CD14-positive monocyte (primary cell): ENCODE data around the gene SMCO4. TPM values are rescaled to one million over a fixed set of nuclear protein-coding genes. Genes with fewer than 3 reads are reported as not detected.

Experiments
- DNase-seq, 3 donors: peaks; one replicate each; pipeline ENCODE4 v3.0.0-alpha.2; 2011 to 2022
- H2AFZ ChIP-seq: 2 replicates; pipeline ENCODE4 v1.6.0; 2012; ENCODE audit warnings: mild to moderate bottlenecking, low read depth, low read length, inconsistent platforms; ENCODE audit not compliant: insufficient read depth, poor library complexity, severe bottlenecking
- H3K27ac ChIP-seq, 2 donors: 1 replicate in 1 of 2; 2 replicates in 1 of 2; pipeline ENCODE4 v1.5.1; 2012 to 2013; ENCODE audit warnings: low read length in 2 of 2, control low read depth in 1 of 2, inconsistent platforms in 1 of 2, low read depth in 1 of 2, mild to moderate bottlenecking in 1 of 2
- H3K27me3 ChIP-seq, 2 donors: one replicate each; pipeline versions ENCODE4 v1.6.0 to v1.6.1; 2011 to 2013; ENCODE audit warnings: low read length in 2 of 2; ENCODE audit not compliant: control insufficient read depth in 2 of 2, insufficient read depth in 2 of 2
- H3K36me3 ChIP-seq, 2 donors: replicated peaks in 1 of 2; 1 replicate in 1 of 2; 2 replicates in 1 of 2; pipeline versions ENCODE4 v1.5.1 to v1.6.1; 2012 to 2013; ENCODE audit warnings: low read length in 2 of 2, control low read depth in 1 of 2, inconsistent platforms in 1 of 2, mild to moderate bottlenecking in 1 of 2; ENCODE audit not compliant: insufficient read depth in 2 of 2, control insufficient read depth in 1 of 2
- H3K4me1 ChIP-seq, 2 donors: 1 replicate in 1 of 2; 2 replicates in 1 of 2; pipeline versions ENCODE4 v1.5.1 to v1.6.1; 2012 to 2013; ENCODE audit warnings: low read length in 2 of 2, control low read depth in 1 of 2, inconsistent platforms in 1 of 2, mild to moderate bottlenecking in 1 of 2, moderate library complexity in 1 of 2; ENCODE audit not compliant: insufficient read depth in 2 of 2, control insufficient read depth in 1 of 2
- H3K4me2 ChIP-seq: replicated peaks from 2 replicates; pipeline ENCODE3; 2012; ENCODE audit warnings: low read length, moderate library complexity, mild to moderate bottlenecking; ENCODE audit not compliant: poor library complexity, severe bottlenecking; ENCODE audit errors: extremely low read depth
- H3K4me3 ChIP-seq, 3 experiments: fragments of 200-600 bp in 1 of 3; sonication (generic) in 1 of 3; replicated peaks in 1 of 3; 1 replicate in 2 of 3; 2 replicates in 1 of 3; pipeline ENCODE4 v1.5.1; 2011 to 2013; ENCODE audit warnings: low read length in 3 of 3, mild to moderate bottlenecking in 3 of 3, control low read depth in 2 of 3, low read depth in 2 of 3, inconsistent platforms in 1 of 3, moderate library complexity in 1 of 3
- H3K79me2 ChIP-seq: 2 replicates; pipeline ENCODE4 v1.6.0; 2012; ENCODE audit warnings: mild to moderate bottlenecking, control low read depth, inconsistent platforms, low read length, moderate library complexity; ENCODE audit not compliant: insufficient read depth
- H3K9ac ChIP-seq: 2 replicates; pipeline ENCODE4 v1.6.0; 2017; ENCODE audit warnings: low read length, mild to moderate bottlenecking; ENCODE audit not compliant: insufficient read depth, poor library complexity, severe bottlenecking
- H3K9me3 ChIP-seq, 2 donors: replicated peaks in 1 of 2; 1 replicate in 1 of 2; 2 replicates in 1 of 2; pipeline versions ENCODE4 v1.5.1 to v1.6.1; 2012 to 2013; ENCODE audit warnings: low read length in 2 of 2, control low read depth in 1 of 2; ENCODE audit not compliant: control insufficient read depth in 1 of 2, insufficient read depth in 1 of 2
- H4K20me1 ChIP-seq: 2 replicates; pipeline ENCODE4 v1.6.0; 2012; ENCODE audit warnings: mild to moderate bottlenecking, low read length, control low read depth, moderate library complexity; ENCODE audit not compliant: insufficient read depth
- H3K27ac Mint-ChIP-seq, 7 donors: one replicate each; pipeline ENCODE4 v1.8.0; 2020; ENCODE audit warnings: mild to moderate bottlenecking in 7 of 7, mixed read lengths in 7 of 7, moderate library complexity in 6 of 7, inconsistent platforms in 2 of 7
- H3K27me3 Mint-ChIP-seq, 3 donors: one replicate each; pipeline ENCODE4 v1.8.0; 2021 to 2022; ENCODE audit warnings: low read depth in 3 of 3, mild to moderate bottlenecking in 3 of 3, mixed read lengths in 3 of 3, moderate library complexity in 3 of 3, inconsistent platforms in 1 of 3
- H3K36me3 Mint-ChIP-seq, 2 donors: one replicate each; pipeline ENCODE4 v1.8.0; 2020; ENCODE audit warnings: mixed read lengths in 2 of 2, inconsistent platforms in 1 of 2, mild to moderate bottlenecking in 1 of 2
- H3K4me1 Mint-ChIP-seq: one replicate; pipeline ENCODE4 v1.8.0; 2020; ENCODE audit warnings: mild to moderate bottlenecking, mixed read lengths
- H3K4me3 Mint-ChIP-seq, 2 donors: one replicate each; pipeline ENCODE4 v1.8.0; 2020; ENCODE audit warnings: mild to moderate bottlenecking in 2 of 2, mixed read lengths in 2 of 2, moderate library complexity in 1 of 2
- H3K9me3 Mint-ChIP-seq, 7 donors: one replicate each; pipeline ENCODE4 v1.8.0; 2020 to 2022; ENCODE audit warnings: mixed read lengths in 7 of 7, mild to moderate bottlenecking in 6 of 7, moderate library complexity in 6 of 7, inconsistent platforms in 2 of 7
- WGBS: methylation state at CpG from one replicate; pipeline ENCODE4 v1.1.5; 2013; ENCODE audit warnings: missing lambda C conversion rate; ENCODE audit not compliant: insufficient coverage; 5-methylcytosine and 5-hydroxymethylcytosine counted together
- intact Hi-C, 2 donors: fragments of 100-400 bp; cut with micrococcal nuclease; formaldehyde crosslinking; loops; one replicate each; pipeline versions ENCODE4 v1.15.0 to v1.15.1; 2023
- polyA plus RNA-seq, 3 donors: library from polyadenylated mRNA; depleted of rRNA in 1 of 3; unstranded in 2 of 3; stranded (reverse) in 1 of 3; fragments of 300-500 nt in 2 of 3; fragments of >200 nt in 1 of 3; fragmentation: Illumina TruSeq in 2 of 3; gene quantifications; 1 replicate in 2 of 3; 2 replicates in 1 of 3; pipeline ENCODE4 v1.2.3, GENCODE V29; 2012 to 2021
- TF ChIP-seq, protein P1 (sequence below): fragments of 200-600 bp; IDR thresholded peaks from one replicate; pipeline ENCODE4 v1.8.0; 2022; ENCODE audit warnings: antibody characterized with exemption, mild to moderate bottlenecking

SMCO4 gene
- polyA plus RNA-seq, 3 donors, result 110 to 242 (median 169) TPM

DNA sequence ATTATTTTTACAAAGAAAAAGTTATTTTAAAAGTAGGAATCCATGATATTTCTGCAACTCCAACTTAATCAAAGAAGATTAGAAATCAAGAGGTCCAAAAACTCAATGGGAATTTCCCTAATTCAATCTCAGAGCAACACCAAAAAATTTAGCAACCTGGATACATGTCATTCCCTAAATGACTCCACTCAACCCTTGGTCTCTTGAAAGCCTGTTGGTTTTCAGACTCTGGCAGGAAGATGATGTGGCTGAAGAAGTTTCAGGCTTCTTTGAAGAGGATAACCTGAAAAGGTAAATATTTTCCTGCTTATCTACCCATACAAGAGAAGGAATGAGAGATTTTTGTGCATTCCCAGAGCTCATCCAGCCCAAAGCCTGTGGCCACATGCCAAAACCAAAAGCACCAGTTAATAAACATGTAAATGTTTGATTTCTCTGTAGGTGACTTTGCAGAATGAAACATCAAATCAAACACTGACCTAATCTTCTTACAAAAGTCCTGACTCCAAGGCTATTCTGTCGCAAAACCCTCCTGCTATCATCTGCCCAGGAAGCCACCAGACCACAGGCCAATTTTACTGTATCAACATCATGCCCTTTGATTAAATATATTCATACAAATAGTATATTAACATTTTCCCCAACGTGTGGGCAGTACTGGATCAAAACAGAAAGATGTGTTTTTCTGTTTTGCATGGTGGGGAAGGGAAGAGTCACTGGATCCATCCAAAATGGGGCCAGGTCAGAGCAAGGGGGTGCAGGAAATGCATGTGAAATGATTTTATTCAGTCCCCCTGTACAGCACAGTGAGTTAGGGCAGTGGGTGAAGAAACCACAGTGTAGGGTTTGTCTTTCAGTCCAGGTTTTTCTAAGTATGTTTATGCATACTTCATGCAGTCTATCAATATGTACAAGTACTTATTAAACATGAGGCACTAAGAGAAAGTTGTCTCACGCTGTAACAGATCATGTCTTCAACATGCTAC, 38.8 kb downstream of the SMCO4 start:
- TF ChIP-seq, protein P1, sequence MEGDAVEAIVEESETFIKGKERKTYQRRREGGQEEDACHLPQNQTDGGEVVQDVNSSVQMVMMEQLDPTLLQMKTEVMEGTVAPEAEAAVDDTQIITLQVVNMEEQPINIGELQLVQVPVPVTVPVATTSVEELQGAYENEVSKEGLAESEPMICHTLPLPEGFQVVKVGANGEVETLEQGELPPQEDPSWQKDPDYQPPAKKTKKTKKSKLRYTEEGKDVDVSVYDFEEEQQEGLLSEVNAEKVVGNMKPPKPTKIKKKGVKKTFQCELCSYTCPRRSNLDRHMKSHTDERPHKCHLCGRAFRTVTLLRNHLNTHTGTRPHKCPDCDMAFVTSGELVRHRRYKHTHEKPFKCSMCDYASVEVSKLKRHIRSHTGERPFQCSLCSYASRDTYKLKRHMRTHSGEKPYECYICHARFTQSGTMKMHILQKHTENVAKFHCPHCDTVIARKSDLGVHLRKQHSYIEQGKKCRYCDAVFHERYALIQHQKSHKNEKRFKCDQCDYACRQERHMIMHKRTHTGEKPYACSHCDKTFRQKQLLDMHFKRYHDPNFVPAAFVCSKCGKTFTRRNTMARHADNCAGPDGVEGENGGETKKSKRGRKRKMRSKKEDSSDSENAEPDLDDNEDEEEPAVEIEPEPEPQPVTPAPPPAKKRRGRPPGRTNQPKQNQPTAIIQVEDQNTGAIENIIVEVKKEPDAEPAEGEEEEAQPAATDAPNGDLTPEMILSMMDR, result no peak
- H3K9me3 ChIP-seq, result peaks cover 0 to 3% of the 10 kb centered on the region in 2 donors
- Mint-ChIP-seq H3K4me3 (no peak overlapping the region), H3K9me3 (peaks cover 0 to 6% (median 4%) of the 10 kb centered on the region in 7 donors), H3K27me3 (peaks cover 0 to 2% (median 0%) of the 10 kb centered on the region in 3 donors), H3K36me3 (peaks cover 37 to 45% of the 10 kb centered on the region in 2 donors), H3K4me1 (peaks cover 4% of the 10 kb centered on the region), H3K27ac (peak overlapping the region in 3 of 7 donors; percentile 3 to 60 (median 7))
- H2AFZ ChIP-seq, result no peak overlapping the region
- DNase-seq, result no peak
- H3K79me2 ChIP-seq, result peaks cover 47% of the 10 kb centered on the region
- intact Hi-C loops, result no loop called here
- 100% methylated on average over 1 of the region's 3 CpGs for WGBS
- no peak overlapping the region for H3K9ac ChIP-seq
- H3K4me3 ChIP-seq, result no peak overlapping the region
- peaks cover under 1 to 2% of the 10 kb centered on the region in 2 donors for H3K4me1 ChIP-seq
- H3K4me2 ChIP-seq, result no peak overlapping the region
- H3K27ac ChIP-seq, result no peak overlapping the region
- H4K20me1 ChIP-seq, result peaks cover 93% of the 10 kb centered on the region
- no peaks in the 10 kb centered on the region for H3K27me3 ChIP-seq
- peaks cover 4 to 54% of the 10 kb centered on the region in 2 donors for H3K36me3 ChIP-seq

GRCh38 chr11:93501856-93502255, 41.3 kb downstream of the SMCO4 start:
- Histone ChIP-seq H2AFZ (no peak overlapping the region), H3K9me3 (no peaks in the 10 kb centered on the region), H3K4me2 (no peak overlapping the region), H3K4me3 (no peak overlapping the region), H3K9ac (no peak overlapping the region), H3K36me3 (peaks cover 4 to 64% of the 10 kb centered on the region in 2 donors), H3K4me1 (peaks cover 26 to 28% of the 10 kb centered on the region in 2 donors), H4K20me1 (peaks cover 82% of the 10 kb centered on the region), H3K27ac (no peak overlapping the region), H3K27me3 (no peaks in the 10 kb centered on the region), H3K79me2 (peaks cover 29% of the 10 kb centered on the region)
- Mint-ChIP-seq H3K4me1 (peaks cover 29% of the 10 kb centered on the region), H3K36me3 (peaks cover 44 to 51% of the 10 kb centered on the region in 2 donors), H3K27ac (peak overlapping the region in 2 of 7 donors; percentile 3 to 8), H3K4me3 (no peak overlapping the region), H3K9me3 (peaks cover 0 to 2% (median 0%) of the 10 kb centered on the region in 7 donors), H3K27me3 (peaks cover 0 to 2% (median 0%) of the 10 kb centered on the region in 3 donors)
- DNase-seq, result no peak
- intact Hi-C loops, result no loop called here
- 100% methylated on average over 1 of the region's 2 CpGs for WGBS
- TF ChIP-seq, protein P1, result no peak
